GM21360 (cell line): Measurements from ENCODE around the gene ANGPTL4.
"Not testable (repeated sequence)": the region's sequence is repeated elsewhere in the genome, so short reads cannot be mapped to it uniquely, and the experiment has no call there.

ENCODE experiments used
- ATAC-seq: cut with Tn5 transposase; IDR thresholded peaks from one replicate; pipeline ENCODE4 v1.9.1; 2021; ENCODE audit warnings: mild to moderate bottlenecking, moderate library complexity; ENCODE audit not compliant: unreplicated experiment

The ANGPTL4 gene, protein sequence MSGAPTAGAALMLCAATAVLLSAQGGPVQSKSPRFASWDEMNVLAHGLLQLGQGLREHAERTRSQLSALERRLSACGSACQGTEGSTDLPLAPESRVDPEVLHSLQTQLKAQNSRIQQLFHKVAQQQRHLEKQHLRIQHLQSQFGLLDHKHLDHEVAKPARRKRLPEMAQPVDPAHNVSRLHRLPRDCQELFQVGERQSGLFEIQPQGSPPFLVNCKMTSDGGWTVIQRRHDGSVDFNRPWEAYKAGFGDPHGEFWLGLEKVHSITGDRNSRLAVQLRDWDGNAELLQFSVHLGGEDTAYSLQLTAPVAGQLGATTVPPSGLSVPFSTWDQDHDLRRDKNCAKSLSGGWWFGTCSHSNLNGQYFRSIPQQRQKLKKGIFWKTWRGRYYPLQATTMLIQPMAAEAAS

DNA sequence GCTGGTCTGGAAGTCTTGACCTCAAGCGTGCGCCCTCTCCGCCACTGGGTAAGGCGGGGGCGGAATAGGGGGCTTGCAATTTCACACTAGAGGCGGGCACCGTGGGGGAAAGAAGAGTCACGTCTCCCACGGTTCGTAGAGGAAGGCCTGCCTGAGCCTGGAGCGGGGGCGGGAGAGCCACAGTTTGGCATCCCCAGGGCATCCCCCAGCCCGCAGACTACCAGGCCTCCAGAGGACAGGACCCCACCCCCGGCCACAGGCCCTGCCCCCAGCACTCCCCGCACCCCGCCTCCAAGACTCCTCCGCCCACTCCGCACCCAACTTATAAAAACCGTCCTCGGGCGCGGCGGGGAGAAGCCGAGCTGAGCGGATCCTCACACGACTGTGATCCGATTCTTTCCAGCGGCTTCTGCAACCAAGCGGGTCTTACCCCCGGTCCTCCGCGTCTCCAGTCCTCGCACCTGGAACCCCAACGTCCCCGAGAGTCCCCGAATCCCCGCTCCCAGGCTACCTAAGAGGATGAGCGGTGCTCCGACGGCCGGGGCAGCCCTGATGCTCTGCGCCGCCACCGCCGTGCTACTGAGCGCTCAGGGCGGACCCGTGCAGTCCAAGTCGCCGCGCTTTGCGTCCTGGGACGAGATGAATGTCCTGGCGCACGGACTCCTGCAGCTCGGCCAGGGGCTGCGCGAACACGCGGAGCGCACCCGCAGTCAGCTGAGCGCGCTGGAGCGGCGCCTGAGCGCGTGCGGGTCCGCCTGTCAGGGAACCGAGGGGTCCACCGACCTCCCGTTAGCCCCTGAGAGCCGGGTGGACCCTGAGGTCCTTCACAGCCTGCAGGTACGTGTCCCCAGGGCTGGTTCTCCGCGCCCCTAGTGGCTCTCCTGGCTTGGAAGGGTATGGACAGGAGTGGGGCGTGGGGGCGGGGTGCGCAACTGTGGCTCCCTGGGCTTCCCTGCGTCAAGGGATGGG is at the start of gene ANGPTL4:
ANGPTL4 (plus strand) TSS at position 353 of the 969 bp plus-strand sequence; CDS start at position 520, 167 bp downstream.
- ATAC-seq, result no peak

DNA sequence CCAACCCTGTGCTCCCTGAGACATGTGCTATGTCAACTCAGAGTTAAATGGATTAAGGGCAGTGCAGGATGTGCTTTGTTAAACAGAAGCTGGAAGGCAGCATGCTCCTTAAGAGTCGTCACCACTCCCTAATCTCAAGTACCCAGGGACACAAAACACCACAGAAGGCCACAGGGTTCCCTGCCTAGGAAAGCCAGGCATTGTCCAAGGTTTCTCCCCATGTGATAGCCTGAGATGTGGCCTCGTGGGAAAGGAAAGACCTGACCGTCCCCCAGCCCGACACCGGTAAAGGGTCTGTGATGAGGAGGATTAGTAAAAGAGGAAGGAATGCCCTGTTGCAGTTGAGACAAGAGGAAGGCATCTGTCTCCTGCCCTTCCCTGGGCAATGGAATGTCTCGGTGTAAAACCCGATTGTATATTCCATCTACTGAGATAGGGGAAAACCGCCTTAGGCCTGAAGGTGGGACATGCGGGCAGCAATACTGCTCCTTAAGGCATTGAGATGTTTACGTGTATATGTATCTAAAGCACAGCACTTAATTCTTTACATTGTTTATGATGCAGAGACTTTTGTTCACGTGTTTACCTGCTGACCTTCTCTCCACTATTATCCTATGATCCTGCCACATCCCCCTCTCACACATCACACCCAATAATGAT is 48.8 kb upstream of the ANGPTL4 start:
- not testable (repeated sequence) for ATAC-seq

GRCh38 chr19:8316351-8317125 is 47.4 kb upstream of the ANGPTL4 start:
- no peak for ATAC-seq

GRCh38 chr19:8318835-8319234 is 45.1 kb upstream of the ANGPTL4 start:
- ATAC-seq, result not testable (repeated sequence)

GRCh38 chr19:8319807-8320520 is 44.0 kb upstream of the ANGPTL4 start:
- no peak for ATAC-seq

DNA sequence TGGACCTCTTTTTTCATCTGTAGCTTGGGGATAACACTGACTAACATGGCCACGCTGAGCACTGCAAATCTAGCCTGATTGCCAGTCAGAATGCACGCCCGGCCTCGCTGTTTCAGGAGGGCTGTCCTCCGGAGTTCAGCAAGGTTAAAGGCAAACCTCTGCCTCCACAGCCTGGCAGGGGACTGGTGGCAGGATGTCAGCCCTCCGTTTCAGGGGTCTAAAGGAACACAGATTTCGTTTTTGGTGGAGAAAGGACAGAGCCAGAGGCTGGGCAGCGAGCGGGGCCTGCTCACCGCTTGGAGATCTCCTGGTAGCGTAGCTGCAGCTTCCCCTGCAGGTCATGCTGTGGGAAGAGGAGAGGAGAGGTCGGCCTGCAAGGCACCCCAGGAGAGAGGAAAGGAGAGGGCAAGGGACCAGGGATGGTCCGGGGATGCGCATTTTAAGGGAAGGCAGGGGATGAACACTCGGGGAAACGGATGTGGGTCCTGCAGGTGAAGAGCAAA is 43.3 kb upstream of the ANGPTL4 start:
- peak; percentile 20 for ATAC-seq

DNA sequence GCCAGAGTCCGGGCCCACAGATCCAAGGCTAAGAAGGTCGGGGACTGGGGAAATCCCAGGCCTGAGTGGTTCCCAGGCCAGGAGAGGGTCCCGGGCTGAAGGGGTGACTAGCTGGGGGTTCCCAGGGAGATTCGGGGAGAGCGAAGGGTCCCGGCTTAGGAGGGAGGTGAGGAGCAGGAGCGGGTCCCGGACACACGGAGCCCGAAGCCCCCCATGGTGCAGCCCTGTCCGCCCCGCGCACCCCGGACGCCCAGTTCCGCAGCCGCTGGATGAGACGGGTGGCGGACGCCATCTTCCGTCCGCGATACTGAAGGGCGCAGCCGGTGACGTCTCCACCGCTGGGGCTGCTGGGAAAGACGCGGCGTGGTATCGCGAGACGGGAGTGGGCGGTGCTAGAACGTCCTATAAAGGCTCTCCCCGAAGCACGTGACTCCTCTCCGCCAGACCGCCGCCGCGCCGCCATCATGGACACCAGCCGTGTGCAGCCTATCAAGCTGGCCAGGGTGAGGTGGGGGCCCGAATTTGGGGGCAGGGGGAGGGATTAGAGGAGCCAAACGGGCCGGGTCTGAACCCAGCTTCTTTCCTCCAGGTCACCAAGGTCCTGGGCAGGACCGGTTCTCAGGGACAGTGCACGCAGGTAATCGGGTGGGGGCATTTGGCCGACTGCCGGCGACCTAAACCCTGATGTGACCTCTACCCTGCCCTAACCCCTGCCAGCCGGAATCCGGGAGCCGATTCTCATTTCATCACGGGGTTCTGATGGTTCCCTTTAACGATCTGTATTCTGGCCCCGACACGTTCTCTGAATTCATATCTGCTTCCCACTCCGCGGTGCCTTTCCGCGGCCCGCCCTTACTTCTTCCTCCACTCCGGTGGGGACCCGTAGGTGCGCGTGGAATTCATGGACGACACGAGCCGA is 42.6 kb upstream of the ANGPTL4 start, which contains the start of the genes NDUFA7 and RPS28:
NDUFA7 (minus strand) TSS at position 309 of the 919 bp plus-strand sequence; CDS start at position 292, 17 bp downstream.
RPS28 (plus strand) TSS at position 430 of the 919 bp plus-strand sequence; CDS start at position 465, 35 bp downstream.
- ATAC-seq, result peak; percentile 90

DNA sequence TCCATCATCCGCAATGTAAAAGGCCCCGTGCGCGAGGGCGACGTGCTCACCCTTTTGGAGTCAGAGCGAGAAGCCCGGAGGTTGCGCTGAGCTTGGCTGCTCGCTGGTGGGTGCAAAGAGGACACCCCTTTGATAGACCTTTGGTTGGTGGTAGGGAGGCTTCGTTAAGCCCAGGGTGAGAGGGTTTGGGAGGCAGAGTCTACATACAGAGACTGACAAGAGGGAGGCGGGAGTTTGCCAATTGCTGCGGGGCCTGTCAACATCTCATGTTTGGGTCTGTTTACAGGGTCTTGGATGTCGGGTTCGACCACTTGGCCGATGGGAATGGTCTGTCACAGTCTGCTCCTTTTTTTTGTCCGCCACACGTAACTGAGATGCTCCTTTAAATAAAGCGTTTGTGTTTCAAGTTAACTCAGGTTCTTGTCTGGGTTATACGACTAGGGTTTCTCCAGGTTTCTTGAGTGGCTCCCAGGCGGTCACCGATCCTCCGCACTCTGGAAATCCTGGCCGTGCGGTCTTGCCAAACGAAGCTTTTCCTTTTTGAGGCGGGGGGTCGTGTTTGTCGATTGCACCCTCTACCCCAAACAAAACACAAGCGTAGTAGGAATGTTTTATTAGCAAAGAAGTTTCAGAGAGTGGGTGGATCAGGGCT is 41.8 kb upstream of the ANGPTL4 start:
- no peak for ATAC-seq

DNA sequence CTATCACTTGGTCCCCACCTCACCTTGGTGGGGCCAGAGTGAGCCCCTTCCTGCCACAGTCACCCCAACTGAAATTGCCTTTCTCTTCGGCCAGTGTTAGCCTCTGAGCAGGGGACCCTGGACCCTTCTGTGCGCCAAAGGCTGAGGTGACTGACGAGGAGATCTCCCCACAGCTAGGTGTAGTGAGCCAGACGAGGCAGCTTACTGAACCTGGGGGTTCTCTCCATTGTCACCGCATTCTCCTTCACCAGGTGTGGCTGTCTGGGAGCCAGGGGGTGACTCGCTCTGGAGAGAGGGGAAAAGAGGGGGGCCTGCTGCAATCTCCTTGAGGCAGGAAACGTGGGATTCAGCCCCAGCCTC is 41.3 kb upstream of the ANGPTL4 start:
- ATAC-seq, result no peak

GRCh38 chr19:8323781-8324185 is 40.2 kb upstream of the ANGPTL4 start:
- no peak for ATAC-seq

GRCh38 chr19:8324186-8325050 is 39.5 kb upstream of the ANGPTL4 start:
- ATAC-seq, result no peak

DNA sequence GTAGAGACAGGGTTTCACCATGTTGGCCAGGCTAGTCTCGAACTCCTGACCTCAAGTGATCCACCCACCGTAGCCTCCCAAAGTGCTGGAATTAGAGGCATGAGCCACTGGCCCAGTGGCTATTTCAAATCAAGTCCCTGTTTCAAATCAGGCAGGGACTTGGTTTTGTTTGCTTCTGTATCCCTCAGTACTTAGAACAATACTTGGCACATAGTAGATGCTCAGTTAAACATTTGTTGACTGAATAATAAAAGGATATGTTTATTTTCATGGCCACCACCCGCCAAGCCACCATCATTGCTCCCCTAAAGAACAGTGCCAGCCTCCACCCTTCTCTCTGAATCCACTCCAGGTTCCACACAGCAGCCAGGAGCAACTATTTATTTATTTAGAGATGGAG is 38.5 kb upstream of the ANGPTL4 start:
- no peak for ATAC-seq

DNA sequence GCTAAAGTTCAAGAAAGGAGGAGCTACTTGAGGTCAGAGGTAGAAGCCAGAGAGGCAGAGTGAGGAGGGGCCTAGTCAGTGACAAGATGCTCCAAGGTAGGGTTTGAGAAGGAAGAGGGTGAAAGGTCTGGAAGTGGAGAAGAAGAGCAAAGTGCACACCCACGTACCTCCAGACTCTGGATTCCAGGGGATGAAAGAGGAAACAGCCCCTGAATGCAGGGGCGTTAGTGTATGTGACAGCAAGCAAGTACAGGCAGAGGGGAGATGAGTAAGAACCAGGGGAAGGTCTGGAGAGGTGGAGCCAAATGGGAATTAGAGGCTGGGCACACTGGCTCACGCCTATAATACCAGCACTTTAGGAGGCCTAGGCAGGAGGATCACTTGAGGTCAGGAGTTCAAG is 34.0 kb upstream of the ANGPTL4 start:
- no peak for ATAC-seq

GRCh38 chr19:8331263-8331845 is 32.6 kb upstream of the ANGPTL4 start:
- ATAC-seq, result no peak

DNA sequence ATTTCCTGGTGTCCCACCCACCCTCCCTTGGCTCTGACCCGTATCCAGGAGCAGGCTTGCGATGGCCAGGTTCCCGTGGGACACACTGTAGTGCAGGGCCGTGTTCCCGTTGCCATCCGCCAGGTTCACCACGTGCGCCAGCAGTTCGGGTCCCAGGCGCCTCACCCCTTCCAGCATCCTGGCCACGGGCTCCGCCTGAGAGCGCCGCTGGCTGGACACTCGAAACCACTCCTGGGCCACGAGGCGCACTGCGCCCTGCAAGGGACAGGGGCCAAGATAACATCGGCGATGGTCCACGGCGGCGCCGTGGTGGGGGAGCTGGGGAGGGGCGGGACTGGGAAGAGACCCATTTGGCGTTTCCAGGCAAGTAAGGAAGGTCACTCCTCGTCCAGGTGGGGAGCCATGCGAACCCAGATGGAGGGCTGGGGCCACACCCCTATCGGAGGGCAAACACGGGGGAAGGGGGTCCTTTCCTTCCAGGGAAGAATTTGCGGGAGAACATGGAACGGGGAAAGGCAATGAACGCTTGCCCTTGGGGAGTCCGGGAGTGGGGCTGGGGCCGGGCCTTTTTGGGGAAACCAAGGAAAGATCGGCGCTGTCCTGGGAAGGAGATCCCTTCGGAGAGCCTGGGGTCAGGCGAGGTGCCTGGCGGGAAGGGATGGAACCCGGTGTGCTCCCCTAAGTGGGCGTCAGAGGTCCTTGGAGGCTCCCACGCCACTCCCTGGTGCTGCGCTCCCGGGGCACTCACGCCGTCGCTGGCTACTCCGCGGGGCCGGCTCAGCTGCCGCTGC is 30.8 kb upstream of the ANGPTL4 start:
- ATAC-seq, result no peak
